K562 (cell line): Measurements from ENCODE around the gene LTA. TPM values are rescaled to one million over a fixed set of nuclear protein-coding genes. Genes with fewer than 3 reads are reported as not detected.
A peak's percentile ranks its signal among the peaks of the same experiment; 100 is the strongest.

Source experiments
- ATF4 ChIP-seq: fragments of 450-650 bp; formaldehyde crosslinking; IDR thresholded peaks from 2 replicates; pipeline ENCODE4 v1.4.0; 2022; ENCODE audit warnings: mild to moderate bottlenecking, moderate library complexity
- C11orf30 ChIP-seq: fragments of 450-650 bp; IDR thresholded peaks from 2 replicates; pipeline ENCODE4 v1.6.1; 2016; ENCODE audit warnings: low read depth, mild to moderate bottlenecking
- DMBX1 ChIP-seq: fragments of 250-450 bp; sonication (Bioruptor Pico); IDR thresholded peaks from 2 replicates; pipeline ENCODE4 v1.8.0; 2022; ENCODE audit warnings: inconsistent platforms, mild to moderate bottlenecking, moderate library complexity, borderline replicate concordance
- DPF2 ChIP-seq: fragments of 450-650 bp; IDR thresholded peaks from 2 replicates; pipeline ENCODE4 v1.6.1; 2016
- ETS1 ChIP-seq: conservative IDR thresholded peaks from 2 replicates; pipeline ENCODE4 v1.6.1; 2011; ENCODE audit warnings: low read depth, mild to moderate bottlenecking, low read length; ENCODE audit not compliant: control insufficient read depth
- FUS ChIP-seq: fragments of 200-400 bp; formaldehyde crosslinking; optimal IDR thresholded peaks from 2 replicates; pipeline ENCODE3; 2017; ENCODE audit warnings: low read depth, low read length
- HCFC1 ChIP-seq: IDR thresholded peaks from 2 replicates; pipeline ENCODE4 v1.6.1; 2012; ENCODE audit warnings: low read depth, low read length, improper control_type of control experiment
- HDAC2 ChIP-seq: fragments of 450-650 bp; IDR thresholded peaks from 2 replicates; pipeline ENCODE4 v1.6.1; 2016; ENCODE audit warnings: mild to moderate bottlenecking
- HDAC3 ChIP-seq: fragments of 450-650 bp; IDR thresholded peaks from 2 replicates; pipeline ENCODE4 v1.6.1; 2018; ENCODE audit warnings: borderline replicate concordance, mild to moderate bottlenecking, moderate library complexity; ENCODE audit not compliant: partially characterized antibody
- HLTF ChIP-seq: fragments of 450-650 bp; IDR thresholded peaks from 2 replicates; pipeline ENCODE4 v1.6.1; 2016
- HMGXB4 ChIP-seq: sonication (generic); formaldehyde crosslinking; IDR thresholded peaks from 2 replicates; pipeline ENCODE4 v1.8.1; 2023; ENCODE audit warnings: mild to moderate bottlenecking, missing genetic modification reagents
- MCM5 ChIP-seq: fragments of 450-650 bp; IDR thresholded peaks from 2 replicates; pipeline ENCODE4 v1.6.1; 2016; ENCODE audit warnings: low read depth
- NONO ChIP-seq, 2 experiments: fragments of 200-400 bp in 1 of 2; fragments of 450-650 bp in 1 of 2; formaldehyde crosslinking in 1 of 2; IDR thresholded peaks; 2 replicates each; pipeline ENCODE4 v1.6.1; 2017; ENCODE audit warnings: low read depth in 2 of 2, mild to moderate bottlenecking in 2 of 2, moderate library complexity in 2 of 2, low read length in 1 of 2
- RBFOX2 ChIP-seq: fragments of 200-400 bp; formaldehyde crosslinking; IDR thresholded peaks from 2 replicates; pipeline ENCODE4 v1.6.1; 2017; ENCODE audit warnings: low read depth, mild to moderate bottlenecking, low read length, moderate library complexity
- ZBTB11 ChIP-seq, 3 experiments: fragments of 200-800 bp in 1 of 3; fragments of 250-450 bp in 1 of 3; fragments of 450-650 bp in 1 of 3; sonication (Bioruptor Pico) in 1 of 3; sonication (Bioruptor generic) in 1 of 3; formaldehyde crosslinking in 1 of 3; IDR thresholded peaks; 2 replicates each; pipeline versions ENCODE4 v1.6.1 to v1.8.0; 2016 to 2022; ENCODE audit warnings: mild to moderate bottlenecking in 2 of 3, missing genetic modification characterization in 2 of 3, missing compliant biosample characterization in 1 of 3, moderate library complexity in 1 of 3
- ZFP91 ChIP-seq: sonication (generic); formaldehyde crosslinking; IDR thresholded peaks from 2 replicates; pipeline ENCODE4 v1.8.0; 2022; ENCODE audit warnings: mild to moderate bottlenecking, missing genetic modification reagents
- ZNF124 ChIP-seq: sonication (generic); formaldehyde crosslinking; IDR thresholded peaks from 2 replicates; pipeline ENCODE4 v1.8.1; 2022; ENCODE audit warnings: missing genetic modification reagents
- ZNF316 ChIP-seq: fragments of 450-650 bp; IDR thresholded peaks from 2 replicates; pipeline ENCODE4 v1.6.1; 2016
- polyA plus RNA-seq, 8 experiments: library from polyadenylated mRNA; depleted of rRNA in 4 of 8; stranded (reverse) in 5 of 8; unstranded in 3 of 8; fragments of >200 nt; fragmentation: Nextera tagmentation in 2 of 8; fragmentation: Illumina TruSeq in 1 of 8; extraction: Ambion mirVana in 2 of 8; extraction: Trizol in 1 of 8; gene quantifications; 2 replicates each; pipeline versions ENCODE4 v1.2.1 to v1.2.3, GENCODE V29; 2011 to 2014; ENCODE audit warnings: inconsistent platforms in 1 of 8, missing spikeins in 1 of 8
- total RNA-seq, 7 experiments: library from RNA; depleted of rRNA in 6 of 7; stranded (reverse); fragments of >200 nt in 6 of 7; fragmentation: Illumina TruSeq in 2 of 7; extraction: Trizol in 2 of 7; gene quantifications; 2 replicates each; pipeline versions ENCODE4 v1.2.1 to v1.2.3, GENCODE V29; 2011 to 2021; ENCODE audit warnings: low replicate concordance in 1 of 7

Gene LTA
- total and polyA plus RNA-seq, 9 of the 15 experiments (the other 6 are each of a cell fraction or from before 2014, with no cell fraction given), result 0.80 TPM; not detected in 8

- TF ChIP-seq ETS1 (peak; percentile 99), ATF4 (peak; percentile 60; the same call in 1 of the 2 replicates), ZNF316 (peak; percentile 18; the same call in 1 of the 2 replicates), HMGXB4 (no peak; the same call in 1 of the 2 replicates), FUS (no peak), ZFP91 (CRISPR knock-in tag) (peak; percentile 89), HCFC1 (peak; percentile 99), NONO (IDR thresholded peaks at IDR 0.05; ENCODE audit: low read depth in 2 of 2, low read length in 1 of 2) (0 out of 4 replicates have a peak, but pooled peaks of 1 of the 2 experiments have one; percentile 10), HLTF (peak; percentile 93; the same call in 1 of the 2 replicates), DPF2 (peak; percentile 69), RBFOX2 (peak; percentile 66), DMBX1 (CRISPR knock-in tag) (peak; percentile 72; the same call in 1 of the 2 replicates), HDAC3 (peak; percentile 84), C11orf30 (peak; percentile 87), HDAC2 (peak; percentile 87), ZNF124 (CRISPR knock-in tag) (no peak), MCM5 (0 out of 2 replicates have a peak, but pooled peaks have one; percentile 88), ZBTB11 (CRISPR knock-in tag; IDR thresholded peaks at IDR 0.05) (peak; percentile 95 to 99 (median 97))
Measured at GRCh38 chr6:31546958-31547726, 24.9 kb upstream of the LTA start, which contains the start of gene NFKBIL1 (continued).
